Smooth muscle cell (in vitro differentiated cells): ENCODE data around the gene RASA2. TPM values are rescaled to one million over a fixed set of nuclear protein-coding genes. Genes with fewer than 3 reads are reported as not detected.
A peak's percentile ranks its signal among the peaks of the same experiment; 100 is the strongest.

Experiments used
- DNase-seq: peaks from one replicate; lab custom pipeline; 2025; ENCODE audit not compliant: unreplicated experiment; lab: John Stamatoyannopoulos, UW
- H2AFZ ChIP-seq: fragments of 200-600 bp; sonication (generic); 2 replicates; pipeline ENCODE4 v1.6.0; 2016; ENCODE audit warnings: antibody characterized with exemption, low read depth, mild to moderate bottlenecking
- H3F3A ChIP-seq: fragments of 200-600 bp; sonication (generic); 2 replicates; pipeline ENCODE4 v1.6.0; 2017; ENCODE audit warnings: antibody characterized with exemption, low read depth
- H3K27ac ChIP-seq: fragments of 200-600 bp; sonication (generic); 2 replicates; pipeline ENCODE4 v1.5.1; 2016; ENCODE audit warnings: low read depth, mild to moderate bottlenecking
- H3K27me3 ChIP-seq: fragments of 200-600 bp; sonication (generic); 2 replicates; pipeline ENCODE4 v1.6.1; 2016; ENCODE audit warnings: low read depth, mild to moderate bottlenecking
- H3K36me3 ChIP-seq: fragments of 200-600 bp; sonication (generic); 2 replicates; pipeline ENCODE4 v1.5.1; 2016; ENCODE audit warnings: low read depth
- H3K4me1 ChIP-seq: fragments of 200-600 bp; sonication (generic); 2 replicates; pipeline ENCODE4 v1.5.1; 2016; ENCODE audit warnings: low read depth
- H3K4me2 ChIP-seq: fragments of 200-600 bp; sonication (generic); 2 replicates; pipeline ENCODE4 v1.6.0; 2016; ENCODE audit warnings: mild to moderate bottlenecking
- H3K4me3 ChIP-seq: fragments of 200-600 bp; sonication (generic); 2 replicates; pipeline ENCODE4 v1.5.1; 2016; ENCODE audit warnings: mild to moderate bottlenecking
- H3K79me2 ChIP-seq: fragments of 200-600 bp; sonication (generic); 2 replicates; pipeline ENCODE4 v1.6.0; 2016; ENCODE audit warnings: low read depth, mild to moderate bottlenecking
- H3K9ac ChIP-seq: fragments of 200-600 bp; sonication (generic); 2 replicates; pipeline ENCODE4 v1.6.0; 2016; ENCODE audit warnings: low read depth
- H3K9me3 ChIP-seq: fragments of 200-600 bp; sonication (generic); replicated peaks from 2 replicates; pipeline ENCODE4 v1.5.1; 2016; ENCODE audit warnings: low read depth
- H4K20me1 ChIP-seq: fragments of 200-600 bp; sonication (generic); 2 replicates; pipeline ENCODE4 v1.6.0; 2016; ENCODE audit warnings: low read depth
- WGBS: methylation state at CpG from one replicate; pipeline ENCODE4 v1.1.7; 2016; ENCODE audit warnings: low lambda C conversion rate; 5-methylcytosine and 5-hydroxymethylcytosine counted together
- polyA plus RNA-seq: library from polyadenylated mRNA; unstranded; fragments of >200 nt; fragmentation: Nextera tagmentation; extraction: Ambion mirVana; gene quantifications from 2 replicates; pipeline ENCODE4 v1.2.1, GENCODE V29; 2016
- total RNA-seq: library from RNA; depleted of rRNA; stranded (reverse); fragments of >200 nt; gene quantifications from 2 replicates; pipeline ENCODE4 v1.2.3, GENCODE V29; 2014
- TF ChIP-seq, protein P1 (sequence below): fragments of 200-600 bp; sonication (generic); IDR thresholded peaks from 2 replicates; pipeline ENCODE4 v1.5.1; 2017; ENCODE audit warnings: borderline replicate concordance, mild to moderate bottlenecking, antibody characterized with exemption; ENCODE audit not compliant: insufficient read depth, poor library complexity, severe bottlenecking

RASA2 gene
- total and polyA plus RNA-seq, 2 experiments from 2014 or later: 4.9 to 20.0 TPM

GRCh38 chr3:141460097-141460704 is 26.6 kb upstream of the RASA2 start:
- H4K20me1 ChIP-seq: no peaks in the 10 kb centered on the region
- H3K9ac ChIP-seq: no peak overlapping the region
- no peak overlapping the region for H3K4me2 ChIP-seq
- no peaks in the 10 kb centered on the region for H3K79me2 ChIP-seq
- TF ChIP-seq, protein P1, sequence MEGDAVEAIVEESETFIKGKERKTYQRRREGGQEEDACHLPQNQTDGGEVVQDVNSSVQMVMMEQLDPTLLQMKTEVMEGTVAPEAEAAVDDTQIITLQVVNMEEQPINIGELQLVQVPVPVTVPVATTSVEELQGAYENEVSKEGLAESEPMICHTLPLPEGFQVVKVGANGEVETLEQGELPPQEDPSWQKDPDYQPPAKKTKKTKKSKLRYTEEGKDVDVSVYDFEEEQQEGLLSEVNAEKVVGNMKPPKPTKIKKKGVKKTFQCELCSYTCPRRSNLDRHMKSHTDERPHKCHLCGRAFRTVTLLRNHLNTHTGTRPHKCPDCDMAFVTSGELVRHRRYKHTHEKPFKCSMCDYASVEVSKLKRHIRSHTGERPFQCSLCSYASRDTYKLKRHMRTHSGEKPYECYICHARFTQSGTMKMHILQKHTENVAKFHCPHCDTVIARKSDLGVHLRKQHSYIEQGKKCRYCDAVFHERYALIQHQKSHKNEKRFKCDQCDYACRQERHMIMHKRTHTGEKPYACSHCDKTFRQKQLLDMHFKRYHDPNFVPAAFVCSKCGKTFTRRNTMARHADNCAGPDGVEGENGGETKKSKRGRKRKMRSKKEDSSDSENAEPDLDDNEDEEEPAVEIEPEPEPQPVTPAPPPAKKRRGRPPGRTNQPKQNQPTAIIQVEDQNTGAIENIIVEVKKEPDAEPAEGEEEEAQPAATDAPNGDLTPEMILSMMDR: peak; percentile 67
- peak; percentile 30 for DNase-seq
- no peak overlapping the region for H3K27ac ChIP-seq
- H3K36me3 ChIP-seq: no peaks in the 10 kb centered on the region
- 36% methylated on average over 10 of the region's 10 CpGs for WGBS
- no peaks in the 10 kb centered on the region for H3K4me1 ChIP-seq
- no peaks in the 10 kb centered on the region for H3F3A ChIP-seq
- no peaks in the 10 kb centered on the region for H3K9me3 ChIP-seq
- H3K27me3 ChIP-seq: no peaks in the 10 kb centered on the region
- H2AFZ ChIP-seq: no peak overlapping the region
- no peak overlapping the region for H3K4me3 ChIP-seq

DNA sequence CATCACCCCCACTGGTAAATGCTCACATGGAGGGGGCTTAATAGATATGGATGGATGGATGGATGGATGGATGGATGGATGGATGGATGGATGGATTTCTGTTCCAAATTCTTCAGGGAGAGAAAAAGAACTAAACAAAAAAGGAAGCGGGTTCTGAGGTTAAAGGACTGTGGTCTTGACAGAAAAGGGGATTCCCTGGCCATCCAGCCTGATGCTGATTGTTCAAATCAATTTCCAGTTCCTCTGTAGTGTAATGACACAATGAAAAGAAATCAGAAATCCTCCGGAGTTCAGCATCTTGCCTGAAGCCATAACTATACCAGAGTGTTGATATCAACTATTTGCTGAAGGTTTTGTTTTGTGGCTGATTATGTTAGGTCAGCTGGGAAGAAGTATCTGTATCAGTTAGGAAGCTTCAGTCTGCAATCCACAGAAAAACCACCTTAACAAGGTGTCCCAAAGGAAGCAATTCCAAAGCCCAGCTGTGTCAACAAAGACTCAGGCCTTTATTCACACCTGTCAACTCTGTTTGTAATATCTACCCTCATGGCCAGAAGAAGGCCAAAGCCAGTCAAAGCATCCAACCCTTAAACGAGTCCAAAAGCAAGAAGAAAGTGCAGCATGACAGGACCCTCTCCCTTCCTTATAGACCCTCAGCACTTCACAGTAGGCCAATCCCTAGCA is 24.5 kb upstream of the RASA2 start:
- H3K9ac ChIP-seq: no peak overlapping the region
- no peak overlapping the region for H2AFZ ChIP-seq
- H3K4me3 ChIP-seq: no peak overlapping the region
- H3K27ac ChIP-seq: no peak overlapping the region
- H4K20me1 ChIP-seq: no peaks in the 10 kb centered on the region
- no peaks in the 10 kb centered on the region for H3K36me3 ChIP-seq
- no peaks in the 10 kb centered on the region for H3F3A ChIP-seq
- no peaks in the 10 kb centered on the region for H3K9me3 ChIP-seq
- 88% methylated on average over 3 of the region's 3 CpGs for WGBS
- H3K4me1 ChIP-seq: no peaks in the 10 kb centered on the region
- no peak for DNase-seq
- H3K27me3 ChIP-seq: no peaks in the 10 kb centered on the region
- no peaks in the 10 kb centered on the region for H3K79me2 ChIP-seq
- TF ChIP-seq, protein P1: no peak
- no peak overlapping the region for H3K4me2 ChIP-seq

- Histone ChIP-seq H3K36me3 (no peaks in the 10 kb centered on the region), H3K9me3 (no peaks in the 10 kb centered on the region), H2AFZ (no peak overlapping the region), H4K20me1 (no peaks in the 10 kb centered on the region), H3K4me3 (no peak overlapping the region), H3K27me3 (no peaks in the 10 kb centered on the region), H3K27ac (no peak overlapping the region), H3K79me2 (no peaks in the 10 kb centered on the region), H3K4me2 (no peak overlapping the region), H3K9ac (no peak overlapping the region), H3K4me1 (no peaks in the 10 kb centered on the region), H3F3A (no peaks in the 10 kb centered on the region)
- WGBS: 47% methylated on average over 2 of the region's 2 CpGs
- DNase-seq: no peak
- TF ChIP-seq, protein P1: peak; percentile 6
Measured at GRCh38 chr3:141465221-141465620, 21.6 kb upstream of the RASA2 start.
